Measurements from ENCODE around the gene B3GAT3.

- TF ChIP-seq REST (IDR thresholded peaks at IDR 0.05; ENCODE audit: insufficient read depth in 1 of 2, low read depth in 2 of 2, low read length in 2 of 2) (no peak), TAF1 (IDR thresholded peaks at IDR 0.05; ENCODE audit: borderline replicate concordance, insufficient read depth, low read length) (no peak), POLR2AphosphoS5 (IDR thresholded peaks at IDR 0.05; ENCODE audit: low read depth, low read length) (no peak)
Observed at GRCh38 chr11:62593434-62594044, 28.2 kb downstream of the B3GAT3 start.
